Esophagus (tissue), 2 donors: ENCODE measurements around the gene DOCK2. TPM values are rescaled to one million over a fixed set of nuclear protein-coding genes. Genes with fewer than 3 reads are reported as not detected.
"Not testable (repeated sequence)": the region's sequence is repeated elsewhere in the genome, so short reads cannot be mapped to it uniquely, and the experiment has no call there.

ENCODE experiments used
- H3K27ac ChIP-seq, 2 donors: one replicate each; pipeline ENCODE4 v1.5.1; 2013; ENCODE audit warnings: low read depth in 2 of 2, mild to moderate bottlenecking in 2 of 2, inconsistent platforms in 1 of 2, low read length in 1 of 2, moderate library complexity in 1 of 2
- H3K27me3 ChIP-seq, 2 donors: one replicate each; pipeline ENCODE4 v1.6.1; 2013; ENCODE audit warnings: low read length in 2 of 2, control low read depth in 1 of 2, mild to moderate bottlenecking in 1 of 2; ENCODE audit not compliant: insufficient read depth in 2 of 2, control insufficient read depth in 1 of 2
- H3K36me3 ChIP-seq, 2 donors: one replicate each; pipeline ENCODE4 v1.6.1; 2013; ENCODE audit warnings: low read length in 1 of 2; ENCODE audit not compliant: control insufficient read depth in 2 of 2, insufficient read depth in 2 of 2
- H3K4me1 ChIP-seq, 2 donors: one replicate each; pipeline ENCODE4 v1.6.1; 2013; ENCODE audit warnings: low read length in 1 of 2; ENCODE audit not compliant: control insufficient read depth in 2 of 2, insufficient read depth in 2 of 2
- H3K4me3 ChIP-seq, 2 donors: one replicate each; pipeline ENCODE4 v1.5.1; 2013; ENCODE audit warnings: low read length in 2 of 2, mild to moderate bottlenecking in 2 of 2, low read depth in 1 of 2, moderate library complexity in 1 of 2
- H3K9me3 ChIP-seq, 2 donors: one replicate each; pipeline ENCODE4 v1.6.1; 2013; ENCODE audit warnings: mild to moderate bottlenecking in 2 of 2, low read depth in 1 of 2, low read length in 1 of 2, moderate library complexity in 1 of 2; ENCODE audit not compliant: control insufficient read depth in 2 of 2, insufficient read depth in 1 of 2
- WGBS, 2 donors: extraction: QIAGEN DNeasy Blood & Tissue Kit; methylation state at CpG; one replicate each; pipeline ENCODE4 v1.1.7; 2013; 5-methylcytosine and 5-hydroxymethylcytosine counted together
- polyA plus RNA-seq, 2 donors: library from polyadenylated mRNA; stranded (reverse); fragments of 200-250 nt; gene quantifications; one replicate each; pipeline ENCODE4 v1.2.3, GENCODE V29; 2013
- donor health status: healthy with polysubstance abuse.
- donor health status: Bipolar disorder and iron deficiency.

DOCK2 gene
- polyA plus RNA-seq, 2 donors, result 0.86 to 1.2 TPM

DNA sequence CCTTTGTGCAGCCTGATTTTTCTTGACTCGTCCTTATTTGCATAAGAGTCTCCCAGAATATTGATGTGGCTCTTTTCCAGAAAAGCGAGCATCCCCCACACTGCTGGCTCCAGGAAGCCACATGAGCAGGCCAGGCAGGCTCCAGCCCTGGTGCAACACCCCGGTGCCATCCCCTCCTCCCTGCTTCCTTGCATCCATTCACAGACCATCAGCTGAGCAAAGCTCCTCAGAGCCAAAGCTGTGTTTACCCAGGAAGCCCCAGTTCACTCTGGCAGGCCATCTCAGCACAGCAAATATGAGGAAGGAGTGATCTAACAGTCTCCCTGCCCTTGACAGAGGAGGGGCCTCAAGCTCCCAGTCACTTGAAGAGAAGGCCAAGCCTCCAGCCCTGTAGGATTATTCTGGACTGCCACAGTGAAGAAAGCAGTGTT, 308.8 kb downstream of the DOCK2 start:
- Histone ChIP-seq H3K36me3 (no peaks in the 10 kb centered on the region), H3K4me1 (peaks cover 0 to 15% of the 10 kb centered on the region in 2 donors), H3K27me3 (no peaks in the 10 kb centered on the region), H3K4me3 (no peak overlapping the region), H3K27ac (peak overlapping the region in 1 of 2 donors; percentile 27), H3K9me3 (no peaks in the 10 kb centered on the region)
- 16 to 21% methylated on average over 3 of the region's 3 CpGs for WGBS, 2 donors

DNA sequence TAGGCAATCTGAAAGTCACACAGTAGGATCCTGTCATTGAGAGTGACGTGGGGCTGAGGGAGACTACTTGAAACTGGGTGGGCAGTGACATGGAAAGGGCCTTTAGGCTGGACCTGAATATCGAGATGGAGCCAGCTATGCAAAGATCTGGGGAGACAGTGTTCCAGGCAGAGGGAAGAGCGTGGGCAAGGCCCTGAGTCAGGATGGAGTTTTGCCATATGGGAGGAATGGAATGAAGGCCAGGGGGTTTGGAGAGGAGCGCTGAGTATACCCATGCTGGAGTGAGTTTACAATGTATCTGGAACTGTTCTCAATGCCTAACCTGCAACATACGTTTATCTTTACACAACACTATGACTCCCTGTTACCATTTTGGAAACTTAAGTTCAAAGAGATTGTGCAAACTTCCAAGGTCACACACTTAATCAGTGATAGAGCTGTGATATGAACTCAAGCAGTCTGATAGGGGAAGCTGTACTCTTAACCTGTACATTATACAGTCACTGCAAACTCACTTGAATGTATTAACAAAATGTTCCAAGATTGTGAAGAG, 309.7 kb downstream of the DOCK2 start:
- H3K27me3 ChIP-seq, result no peaks in the 10 kb centered on the region
- no peaks in the 10 kb centered on the region for H3K9me3 ChIP-seq
- peaks cover 0 to 15% of the 10 kb centered on the region in 2 donors for H3K4me1 ChIP-seq
- WGBS, 2 donors, result 89 to 90% methylated on average over 5 of the region's 5 CpGs
- H3K4me3 ChIP-seq, result no peak overlapping the region
- no peaks in the 10 kb centered on the region for H3K36me3 ChIP-seq
- no peak overlapping the region for H3K27ac ChIP-seq

GRCh38 chr5:169950333-169950732, 313.3 kb downstream of the DOCK2 start:
- Histone ChIP-seq H3K9me3 (no peaks in the 10 kb centered on the region), H3K36me3 (no peaks in the 10 kb centered on the region)
- WGBS, 2 donors, result 88 to 93% methylated on average over 2 of the region's 2 CpGs

GRCh38 chr5:169953196-169953595, 316.1 kb downstream of the DOCK2 start:
- not testable (repeated sequence) for H3K4me3 ChIP-seq, H3K4me1 ChIP-seq, H3K9me3 ChIP-seq, H3K36me3 ChIP-seq, H3K27ac ChIP-seq, H3K27me3 ChIP-seq
- 69 to 80% methylated on average over 4 of the region's 4 CpGs for WGBS, 2 donors

More at GRCh38 chr5:169950333-169950732, 313.3 kb downstream of the DOCK2 start:
- H3K27ac ChIP-seq, result no peak overlapping the region
- peaks cover 0 to 6% of the 10 kb centered on the region in 2 donors for H3K4me1 ChIP-seq
- no peaks in the 10 kb centered on the region for H3K27me3 ChIP-seq
- no peak overlapping the region for H3K4me3 ChIP-seq

- no peaks in the 10 kb centered on the region for H3K27me3 ChIP-seq
- no peaks in the 10 kb centered on the region for H3K9me3 ChIP-seq
- 83 to 86% methylated on average over 6 of the region's 6 CpGs for WGBS, 2 donors
- H3K36me3 ChIP-seq, result no peaks in the 10 kb centered on the region
- H3K4me3 ChIP-seq, result no peak overlapping the region
- no peaks in the 10 kb centered on the region for H3K4me1 ChIP-seq
- no peak overlapping the region for H3K27ac ChIP-seq
Measured at GRCh38 chr5:169954786-169955185, 317.7 kb downstream of the DOCK2 start.

DNA sequence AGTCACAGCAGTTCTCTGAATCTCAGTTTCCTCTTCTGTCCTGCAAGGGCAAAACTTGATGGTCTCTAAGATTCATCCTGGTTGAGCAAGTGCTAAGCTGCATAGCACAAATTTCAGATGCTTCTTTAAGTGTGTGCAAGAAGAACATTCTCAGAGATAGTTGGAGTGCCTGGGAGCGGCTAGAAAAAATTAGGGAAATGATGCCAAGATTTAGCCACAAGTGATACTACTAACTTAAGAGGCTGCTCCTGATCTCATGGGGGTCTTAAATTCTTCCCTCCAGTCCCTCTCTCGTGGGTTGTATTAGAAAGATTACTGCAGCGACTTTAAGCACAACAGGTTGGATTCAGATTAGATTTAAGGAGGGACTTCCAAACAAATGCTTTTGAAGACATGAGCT, 319.1 kb downstream of the DOCK2 start:
- no peak overlapping the region for H3K27ac ChIP-seq
- WGBS, 2 donors, result 75 to 83% methylated on average over 3 of the region's 3 CpGs
- no peaks in the 10 kb centered on the region for H3K4me1 ChIP-seq
- no peaks in the 10 kb centered on the region for H3K27me3 ChIP-seq
- H3K4me3 ChIP-seq, result no peak overlapping the region
- H3K36me3 ChIP-seq, result no peaks in the 10 kb centered on the region
- H3K9me3 ChIP-seq, result no peaks in the 10 kb centered on the region

GRCh38 chr5:169956756-169957155, 319.7 kb downstream of the DOCK2 start:
- no peak overlapping the region for H3K4me3 ChIP-seq
- H3K36me3 ChIP-seq, result no peaks in the 10 kb centered on the region
- no peaks in the 10 kb centered on the region for H3K9me3 ChIP-seq
- H3K27me3 ChIP-seq, result no peaks in the 10 kb centered on the region
- no peak overlapping the region for H3K27ac ChIP-seq
- no peaks in the 10 kb centered on the region for H3K4me1 ChIP-seq

DNA sequence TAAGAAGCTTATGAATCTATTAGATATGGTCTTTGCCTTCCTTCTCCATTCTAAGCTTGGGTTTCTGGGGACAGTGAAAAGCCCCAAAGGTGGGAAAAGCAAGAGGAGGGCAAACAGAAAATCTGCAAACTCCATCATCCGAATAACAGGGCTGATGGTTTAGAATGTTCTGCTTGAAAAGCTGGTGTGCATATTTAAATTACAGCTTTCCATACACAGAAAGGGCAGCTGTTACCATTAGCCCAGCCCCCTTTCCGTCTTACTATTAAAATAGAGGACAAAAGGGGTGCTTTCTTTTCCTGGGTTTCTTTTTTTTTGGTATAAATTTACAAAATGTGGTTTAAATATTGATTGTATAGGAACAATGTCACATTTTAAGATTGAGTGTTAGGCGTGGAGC, 321.2 kb downstream of the DOCK2 start:
- Histone ChIP-seq H3K27me3 (no peaks in the 10 kb centered on the region), H3K4me1 (no peaks in the 10 kb centered on the region), H3K4me3 (no peak overlapping the region), H3K9me3 (no peaks in the 10 kb centered on the region), H3K27ac (no peak overlapping the region), H3K36me3 (no peaks in the 10 kb centered on the region)
- WGBS, 2 donors, result 66 to 77% methylated on average over 3 of the region's 3 CpGs

DNA sequence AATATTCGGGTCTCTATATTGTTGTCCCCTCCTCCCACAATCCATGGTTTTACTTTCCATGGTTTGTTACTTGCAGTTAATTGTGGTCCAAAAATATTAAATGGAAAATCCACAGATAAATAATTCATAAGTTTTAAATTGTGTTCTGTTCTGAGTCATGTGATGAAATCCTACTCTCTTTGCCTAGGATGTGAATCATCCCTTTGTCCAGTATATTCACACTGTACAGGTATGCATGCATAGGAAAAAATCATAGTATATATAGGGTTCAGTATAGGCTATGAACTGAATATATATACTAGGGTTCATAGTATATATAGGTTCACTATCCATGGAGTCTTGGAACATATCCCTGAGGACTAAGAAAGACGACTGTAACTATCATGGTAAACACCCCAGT, 323.6 kb downstream of the DOCK2 start:
- Histone ChIP-seq H3K36me3 (no peaks in the 10 kb centered on the region), H3K9me3 (no peaks in the 10 kb centered on the region), H3K27ac (no peak overlapping the region), H3K27me3 (no peaks in the 10 kb centered on the region), H3K4me3 (no peak overlapping the region), H3K4me1 (no peaks in the 10 kb centered on the region)
- WGBS, 2 donors, result 82 to 90% methylated on average over 2 of the region's 2 CpGs

DNA sequence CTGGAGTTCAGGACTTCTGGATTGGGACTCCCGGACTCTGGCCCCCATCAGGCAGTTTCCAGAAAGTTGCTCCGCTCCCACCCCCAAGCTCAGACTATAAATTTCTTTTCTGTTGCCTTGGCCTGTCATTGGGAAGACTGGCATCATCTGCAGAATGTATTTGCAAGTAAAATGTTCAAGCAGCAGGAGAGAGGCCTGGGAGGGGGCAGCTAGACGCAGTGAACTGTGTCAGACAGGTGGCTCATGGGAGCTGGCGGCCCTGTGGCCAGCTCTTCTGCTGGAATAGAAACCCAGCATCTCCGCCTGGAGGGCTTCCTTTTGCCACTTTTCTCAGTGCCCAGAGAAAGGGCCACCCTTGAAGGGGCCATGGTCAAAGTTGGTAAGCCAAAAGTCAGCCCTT, 327.2 kb downstream of the DOCK2 start:
- Histone ChIP-seq H3K36me3 (no peaks in the 10 kb centered on the region), H3K27me3 (no peaks in the 10 kb centered on the region), H3K4me1 (no peaks in the 10 kb centered on the region), H3K4me3 (no peak overlapping the region), H3K9me3 (no peaks in the 10 kb centered on the region), H3K27ac (no peak overlapping the region)
- 79 to 89% methylated on average over 5 of the region's 5 CpGs for WGBS, 2 donors
